GM12873 (cell line): ENCODE results near the gene FRMPD3.

Experiments used
- CTCF ChIP-seq: IDR thresholded peaks from 2 replicates; pipeline ENCODE4 v1.5.1; 2012; ENCODE audit warnings: low read depth, mild to moderate bottlenecking, moderate library complexity, low read length, control low read depth; ENCODE audit not compliant: insufficient read depth; ENCODE audit errors: missing control alignments

FRMPD3 gene

GRCh38 chrX:107454302-107454701 lies 4.8 kb downstream of the FRMPD3 start:
- TF ChIP-seq CTCF = no peak

GRCh38 chrX:107457289-107457688 lies 7.8 kb downstream of the FRMPD3 start:
- no peak for TF ChIP-seq CTCF

- TF ChIP-seq CTCF = no peak
These were observed 16.6 kb downstream of the FRMPD3 start for GRCh38 chrX:107465932-107466620.

- no peak for TF ChIP-seq CTCF
These were observed 17.8 kb downstream of the FRMPD3 start for GRCh38 chrX:107467271-107467670.

- no peak for TF ChIP-seq CTCF
These were observed 20.7 kb downstream of the FRMPD3 start for GRCh38 chrX:107470198-107470597.

GRCh38 chrX:107470971-107471370 lies 21.5 kb downstream of the FRMPD3 start:
- TF ChIP-seq CTCF = peak; percentile 36

GRCh38 chrX:107477406-107477805 lies 28.0 kb downstream of the FRMPD3 start:
- no peak for TF ChIP-seq CTCF
